Adrenal gland (tissue), 5 donors: ENCODE measurements around the gene R3HDML.

Source experiments
- POLR2A ChIP-seq, 2 donors: fragments of 450-650 bp; IDR thresholded peaks; one replicate each; pipeline ENCODE4 v1.6.1; 2017; ENCODE audit warnings: antibody characterized with exemption in 2 of 2, mild to moderate bottlenecking in 2 of 2, moderate library complexity in 1 of 2
- TF ChIP-seq, protein P1 (sequence below), 6 experiments: fragments of 450-650 bp in 4 of 6; fragments of 200-600 bp in 2 of 6; sonication (generic) in 1 of 6; IDR thresholded peaks; 1 replicate in 5 of 6; 2 replicates in 1 of 6; pipeline versions ENCODE4 v1.5.1 to v1.8.0; 2016 to 2021; ENCODE audit warnings: antibody characterized with exemption in 6 of 6, mild to moderate bottlenecking in 2 of 6, moderate library complexity in 1 of 6
- donor health status: DM: no; HTN: no; CAD: no.

DNA sequence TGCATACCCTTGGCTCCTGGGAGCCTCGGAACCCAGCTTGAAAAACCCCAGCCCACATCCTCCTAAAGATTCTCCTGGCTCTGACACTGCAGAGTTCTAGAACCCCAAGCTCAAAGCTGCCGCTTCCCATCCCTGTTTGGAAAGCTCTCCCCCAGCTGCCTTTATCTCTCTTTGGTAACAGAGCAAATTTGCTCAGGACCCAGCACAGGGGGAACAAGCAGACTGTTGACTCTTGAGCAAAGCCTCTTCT lies 57.5 kb downstream of the R3HDML start:
- TF ChIP-seq, protein P1, sequence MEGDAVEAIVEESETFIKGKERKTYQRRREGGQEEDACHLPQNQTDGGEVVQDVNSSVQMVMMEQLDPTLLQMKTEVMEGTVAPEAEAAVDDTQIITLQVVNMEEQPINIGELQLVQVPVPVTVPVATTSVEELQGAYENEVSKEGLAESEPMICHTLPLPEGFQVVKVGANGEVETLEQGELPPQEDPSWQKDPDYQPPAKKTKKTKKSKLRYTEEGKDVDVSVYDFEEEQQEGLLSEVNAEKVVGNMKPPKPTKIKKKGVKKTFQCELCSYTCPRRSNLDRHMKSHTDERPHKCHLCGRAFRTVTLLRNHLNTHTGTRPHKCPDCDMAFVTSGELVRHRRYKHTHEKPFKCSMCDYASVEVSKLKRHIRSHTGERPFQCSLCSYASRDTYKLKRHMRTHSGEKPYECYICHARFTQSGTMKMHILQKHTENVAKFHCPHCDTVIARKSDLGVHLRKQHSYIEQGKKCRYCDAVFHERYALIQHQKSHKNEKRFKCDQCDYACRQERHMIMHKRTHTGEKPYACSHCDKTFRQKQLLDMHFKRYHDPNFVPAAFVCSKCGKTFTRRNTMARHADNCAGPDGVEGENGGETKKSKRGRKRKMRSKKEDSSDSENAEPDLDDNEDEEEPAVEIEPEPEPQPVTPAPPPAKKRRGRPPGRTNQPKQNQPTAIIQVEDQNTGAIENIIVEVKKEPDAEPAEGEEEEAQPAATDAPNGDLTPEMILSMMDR (IDR thresholded peaks at IDR 0.05) = no peak
- TF ChIP-seq POLR2A (IDR thresholded peaks at IDR 0.05) = no peak
